K562 (cell line): ENCODE results near the gene CEP85L. TPM values are rescaled to one million over a fixed set of nuclear protein-coding genes. Genes with fewer than 3 reads are reported as not detected.

ENCODE experiments used
- ELK3 ChIP-seq: fragments of 450-650 bp; formaldehyde crosslinking; IDR thresholded peaks from 2 replicates; pipeline ENCODE4 v1.4.0; 2020; ENCODE audit warnings: mild to moderate bottlenecking
- EP400 ChIP-seq: fragments of 450-650 bp; IDR thresholded peaks from 2 replicates; pipeline ENCODE4 v1.6.1; 2017; ENCODE audit warnings: antibody characterized with exemption, mild to moderate bottlenecking, moderate library complexity
- FOS ChIP-seq: IDR thresholded peaks from 3 replicates; pipeline ENCODE4 v1.6.1; 2011; ENCODE audit not compliant: insufficient read length; ENCODE audit errors: extremely low read depth
- GATAD2B ChIP-seq: fragments of 450-650 bp; IDR thresholded peaks from 2 replicates; pipeline ENCODE4 v1.6.1; 2017; ENCODE audit warnings: mild to moderate bottlenecking, borderline replicate concordance
- NEUROD1 ChIP-seq: fragments of 150-350 bp; IDR thresholded peaks from 2 replicates; pipeline ENCODE4 v1.6.1; 2014; ENCODE audit warnings: borderline replicate concordance, low read length, low read depth; ENCODE audit not compliant: partially characterized antibody
- NONO ChIP-seq, 2 experiments: fragments of 200-400 bp in 1 of 2; fragments of 450-650 bp in 1 of 2; formaldehyde crosslinking in 1 of 2; IDR thresholded peaks; 2 replicates each; pipeline ENCODE4 v1.6.1; 2017; ENCODE audit warnings: low read depth in 2 of 2, mild to moderate bottlenecking in 2 of 2, moderate library complexity in 2 of 2, low read length in 1 of 2
- NR4A1 ChIP-seq, 2 experiments: fragments of 250-450 bp in 1 of 2; fragments of 450-650 bp in 1 of 2; sonication (Bioruptor Pico) in 1 of 2; IDR thresholded peaks; 2 replicates each; pipeline versions ENCODE4 v1.4.0 to v1.6.1; 2016 to 2020; ENCODE audit warnings: mild to moderate bottlenecking in 2 of 2, missing compliant biosample characterization in 1 of 2, missing genetic modification characterization in 1 of 2, moderate library complexity in 1 of 2
- RBM17 ChIP-seq: fragments of 200-400 bp; formaldehyde crosslinking; IDR thresholded peaks from 2 replicates; pipeline ENCODE4 v1.6.1; 2017; ENCODE audit warnings: low read depth, mild to moderate bottlenecking, low read length, borderline replicate concordance
- SMAD2 ChIP-seq: fragments of 150-350 bp; IDR thresholded peaks from 2 replicates; pipeline ENCODE4 v1.6.1; 2014; ENCODE audit warnings: low read depth, mild to moderate bottlenecking, low read length
- STAT6 ChIP-seq: sonication (generic); formaldehyde crosslinking; IDR thresholded peaks from 2 replicates; pipeline ENCODE4 v1.8.1; 2023; ENCODE audit warnings: mild to moderate bottlenecking, missing genetic modification reagents
- TAF7 ChIP-seq: fragments of 450-650 bp; IDR thresholded peaks from 2 replicates; pipeline ENCODE4 v1.6.1; 2016; ENCODE audit warnings: missing genetic modification characterization, missing compliant biosample characterization
- TBP ChIP-seq: optimal IDR thresholded peaks from 2 replicates; pipeline ENCODE3; 2011; ENCODE audit warnings: low read depth, low read length, improper control_type of control experiment
- ZNF146 ChIP-seq: IDR thresholded peaks from one replicate; pipeline ENCODE4 v1.6.1; 2018; ENCODE audit warnings: missing compliant biosample characterization; ENCODE audit not compliant: unreplicated experiment
- ZNF766 ChIP-seq: fragments of 200-800 bp; sonication (Bioruptor generic); conservative IDR thresholded peaks from 2 replicates; pipeline ENCODE4 v1.6.1; 2016; ENCODE audit warnings: missing genetic modification characterization, missing compliant biosample characterization
- ZNF778 ChIP-seq: fragments of 450-650 bp; formaldehyde crosslinking; IDR thresholded peaks from 2 replicates; pipeline ENCODE4 v1.4.0; 2020; ENCODE audit warnings: mild to moderate bottlenecking, moderate library complexity
- polyA plus RNA-seq, 8 experiments: library from polyadenylated mRNA; depleted of rRNA in 4 of 8; stranded (reverse) in 5 of 8; unstranded in 3 of 8; fragments of >200 nt; fragmentation: Nextera tagmentation in 2 of 8; fragmentation: Illumina TruSeq in 1 of 8; extraction: Ambion mirVana in 2 of 8; extraction: Trizol in 1 of 8; gene quantifications; 2 replicates each; pipeline versions ENCODE4 v1.2.1 to v1.2.3, GENCODE V29; 2011 to 2014; ENCODE audit warnings: inconsistent platforms in 1 of 8, missing spikeins in 1 of 8
- total RNA-seq, 7 experiments: library from RNA; depleted of rRNA in 6 of 7; stranded (reverse); fragments of >200 nt in 6 of 7; fragmentation: Illumina TruSeq in 2 of 7; extraction: Trizol in 2 of 7; gene quantifications; 2 replicates each; pipeline versions ENCODE4 v1.2.1 to v1.2.3, GENCODE V29; 2011 to 2021; ENCODE audit warnings: low replicate concordance in 1 of 7
- TF ChIP-seq, protein P1 (sequence below), 2 experiments: IDR thresholded peaks; 2 replicates each; pipeline ENCODE4 v1.6.1; 2012; ENCODE audit warnings: improper control_type of control experiment in 2 of 2, low read depth in 2 of 2, low read length in 2 of 2, borderline replicate concordance in 1 of 2
- TF ChIP-seq, protein P2 (sequence below): sonication (generic); formaldehyde crosslinking; IDR thresholded peaks from 2 replicates; pipeline ENCODE4 v1.8.0; 2022; ENCODE audit warnings: mild to moderate bottlenecking, missing genetic modification reagents

Gene CEP85L
- total and polyA plus RNA-seq, 9 of the 15 experiments (the other 6 are each of a cell fraction or from before 2014, with no cell fraction given) = 4.5 to 15.8 (median 8.3) TPM

- TF ChIP-seq NR4A1 (CRISPR knock-in tag; IDR thresholded peaks at IDR 0.05) = no peak
- no peak for TF ChIP-seq NR4A1 (tag; IDR thresholded peaks at IDR 0.05)
- no peak for TF ChIP-seq RBM17
- TF ChIP-seq NEUROD1 = no peak
- TF ChIP-seq TAF7 (tag) = no peak
- TF ChIP-seq ZNF766 (CRISPR knock-in tag) = peak; percentile 70; the same call in 1 of the 2 replicates
- TF ChIP-seq, protein P1, sequence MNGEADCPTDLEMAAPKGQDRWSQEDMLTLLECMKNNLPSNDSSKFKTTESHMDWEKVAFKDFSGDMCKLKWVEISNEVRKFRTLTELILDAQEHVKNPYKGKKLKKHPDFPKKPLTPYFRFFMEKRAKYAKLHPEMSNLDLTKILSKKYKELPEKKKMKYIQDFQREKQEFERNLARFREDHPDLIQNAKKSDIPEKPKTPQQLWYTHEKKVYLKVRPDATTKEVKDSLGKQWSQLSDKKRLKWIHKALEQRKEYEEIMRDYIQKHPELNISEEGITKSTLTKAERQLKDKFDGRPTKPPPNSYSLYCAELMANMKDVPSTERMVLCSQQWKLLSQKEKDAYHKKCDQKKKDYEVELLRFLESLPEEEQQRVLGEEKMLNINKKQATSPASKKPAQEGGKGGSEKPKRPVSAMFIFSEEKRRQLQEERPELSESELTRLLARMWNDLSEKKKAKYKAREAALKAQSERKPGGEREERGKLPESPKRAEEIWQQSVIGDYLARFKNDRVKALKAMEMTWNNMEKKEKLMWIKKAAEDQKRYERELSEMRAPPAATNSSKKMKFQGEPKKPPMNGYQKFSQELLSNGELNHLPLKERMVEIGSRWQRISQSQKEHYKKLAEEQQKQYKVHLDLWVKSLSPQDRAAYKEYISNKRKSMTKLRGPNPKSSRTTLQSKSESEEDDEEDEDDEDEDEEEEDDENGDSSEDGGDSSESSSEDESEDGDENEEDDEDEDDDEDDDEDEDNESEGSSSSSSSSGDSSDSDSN (IDR thresholded peaks at IDR 0.05; ENCODE audit: borderline replicate concordance in 1 of 2, low read depth in 2 of 2, low read length in 2 of 2) = no peak
- TF ChIP-seq, protein P2, sequence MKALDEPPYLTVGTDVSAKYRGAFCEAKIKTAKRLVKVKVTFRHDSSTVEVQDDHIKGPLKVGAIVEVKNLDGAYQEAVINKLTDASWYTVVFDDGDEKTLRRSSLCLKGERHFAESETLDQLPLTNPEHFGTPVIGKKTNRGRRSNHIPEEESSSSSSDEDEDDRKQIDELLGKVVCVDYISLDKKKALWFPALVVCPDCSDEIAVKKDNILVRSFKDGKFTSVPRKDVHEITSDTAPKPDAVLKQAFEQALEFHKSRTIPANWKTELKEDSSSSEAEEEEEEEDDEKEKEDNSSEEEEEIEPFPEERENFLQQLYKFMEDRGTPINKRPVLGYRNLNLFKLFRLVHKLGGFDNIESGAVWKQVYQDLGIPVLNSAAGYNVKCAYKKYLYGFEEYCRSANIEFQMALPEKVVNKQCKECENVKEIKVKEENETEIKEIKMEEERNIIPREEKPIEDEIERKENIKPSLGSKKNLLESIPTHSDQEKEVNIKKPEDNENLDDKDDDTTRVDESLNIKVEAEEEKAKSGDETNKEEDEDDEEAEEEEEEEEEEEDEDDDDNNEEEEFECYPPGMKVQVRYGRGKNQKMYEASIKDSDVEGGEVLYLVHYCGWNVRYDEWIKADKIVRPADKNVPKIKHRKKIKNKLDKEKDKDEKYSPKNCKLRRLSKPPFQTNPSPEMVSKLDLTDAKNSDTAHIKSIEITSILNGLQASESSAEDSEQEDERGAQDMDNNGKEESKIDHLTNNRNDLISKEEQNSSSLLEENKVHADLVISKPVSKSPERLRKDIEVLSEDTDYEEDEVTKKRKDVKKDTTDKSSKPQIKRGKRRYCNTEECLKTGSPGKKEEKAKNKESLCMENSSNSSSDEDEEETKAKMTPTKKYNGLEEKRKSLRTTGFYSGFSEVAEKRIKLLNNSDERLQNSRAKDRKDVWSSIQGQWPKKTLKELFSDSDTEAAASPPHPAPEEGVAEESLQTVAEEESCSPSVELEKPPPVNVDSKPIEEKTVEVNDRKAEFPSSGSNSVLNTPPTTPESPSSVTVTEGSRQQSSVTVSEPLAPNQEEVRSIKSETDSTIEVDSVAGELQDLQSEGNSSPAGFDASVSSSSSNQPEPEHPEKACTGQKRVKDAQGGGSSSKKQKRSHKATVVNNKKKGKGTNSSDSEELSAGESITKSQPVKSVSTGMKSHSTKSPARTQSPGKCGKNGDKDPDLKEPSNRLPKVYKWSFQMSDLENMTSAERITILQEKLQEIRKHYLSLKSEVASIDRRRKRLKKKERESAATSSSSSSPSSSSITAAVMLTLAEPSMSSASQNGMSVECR = no peak
- TF ChIP-seq SMAD2 = no peak
- no peak for TF ChIP-seq TBP
- no peak for TF ChIP-seq ELK3 (CRISPR knock-in tag)
- peak; percentile 39 for TF ChIP-seq FOS
- no peak for TF ChIP-seq GATAD2B
- TF ChIP-seq ZNF778 = no peak
- no peak for TF ChIP-seq NONO (IDR thresholded peaks at IDR 0.05; ENCODE audit: low read depth in 2 of 2, low read length in 1 of 2)
- TF ChIP-seq STAT6 (CRISPR knock-in tag) = no peak
- TF ChIP-seq ZNF146 (CRISPR knock-in tag) = no peak
- no peak for TF ChIP-seq EP400
Observed at GRCh38 chr6:118581489-118581959, 69.9 kb downstream of the CEP85L start (continued).
